RWPE2 (cell line): ENCODE measurements around the gene ADGRF3.
A peak's percentile ranks its signal among the peaks of the same experiment; 100 is the strongest.
"Not testable (repeated sequence)": the region's sequence is repeated elsewhere in the genome, so short reads cannot be mapped to it uniquely, and the experiment has no call there.

ENCODE experiments used
- ATAC-seq: fragments of 200-7000 bp; cut with Tn5 transposase; 3 replicates; pipeline ENCODE4 v1.9.1; 2021; ENCODE audit warnings: low read depth
- DNase-seq: peaks from one replicate; pipeline ENCODE4 v3.0.0-alpha.2; 2020; ENCODE audit warnings: low spot score
- H3K27ac ChIP-seq: fragments of 450-650 bp; 2 replicates; pipeline ENCODE4 v1.5.1; 2017; ENCODE audit warnings: mild to moderate bottlenecking; ENCODE audit not compliant: poor library complexity, severe bottlenecking
- H3K27me3 ChIP-seq: fragments of 250-450 bp; sonication (Bioruptor Pico); 2 replicates; pipeline ENCODE4 v1.5.1; 2021; ENCODE audit warnings: mild to moderate bottlenecking, moderate library complexity; ENCODE audit not compliant: insufficient read depth, poor library complexity, severe bottlenecking
- H3K36me3 ChIP-seq: fragments of 250-450 bp; sonication (Bioruptor Pico); 2 replicates; pipeline ENCODE4 v1.5.1; 2020; ENCODE audit warnings: low read depth, mild to moderate bottlenecking, moderate library complexity
- H3K4me1 ChIP-seq: fragments of 250-450 bp; sonication (Bioruptor Pico); 2 replicates; pipeline ENCODE4 v1.5.1; 2021; ENCODE audit warnings: mild to moderate bottlenecking, moderate library complexity; ENCODE audit not compliant: insufficient read depth, poor library complexity, severe bottlenecking
- H3K4me3 ChIP-seq: fragments of 250-450 bp; sonication (Bioruptor Pico); 2 replicates; pipeline ENCODE4 v1.5.1; 2021; ENCODE audit warnings: mild to moderate bottlenecking, moderate library complexity; ENCODE audit not compliant: severe bottlenecking
- H3K9me3 ChIP-seq: fragments of 250-450 bp; sonication (Bioruptor Pico); 2 replicates; pipeline ENCODE4 v1.5.1; 2021; ENCODE audit warnings: mild to moderate bottlenecking, moderate library complexity; ENCODE audit not compliant: severe bottlenecking
- TF ChIP-seq, protein P1 (sequence below): fragments of 450-650 bp; IDR thresholded peaks from one replicate; pipeline ENCODE4 v1.5.1; 2017; ENCODE audit warnings: mild to moderate bottlenecking, moderate library complexity; ENCODE audit not compliant: poor library complexity, severe bottlenecking

Gene ADGRF3

DNA sequence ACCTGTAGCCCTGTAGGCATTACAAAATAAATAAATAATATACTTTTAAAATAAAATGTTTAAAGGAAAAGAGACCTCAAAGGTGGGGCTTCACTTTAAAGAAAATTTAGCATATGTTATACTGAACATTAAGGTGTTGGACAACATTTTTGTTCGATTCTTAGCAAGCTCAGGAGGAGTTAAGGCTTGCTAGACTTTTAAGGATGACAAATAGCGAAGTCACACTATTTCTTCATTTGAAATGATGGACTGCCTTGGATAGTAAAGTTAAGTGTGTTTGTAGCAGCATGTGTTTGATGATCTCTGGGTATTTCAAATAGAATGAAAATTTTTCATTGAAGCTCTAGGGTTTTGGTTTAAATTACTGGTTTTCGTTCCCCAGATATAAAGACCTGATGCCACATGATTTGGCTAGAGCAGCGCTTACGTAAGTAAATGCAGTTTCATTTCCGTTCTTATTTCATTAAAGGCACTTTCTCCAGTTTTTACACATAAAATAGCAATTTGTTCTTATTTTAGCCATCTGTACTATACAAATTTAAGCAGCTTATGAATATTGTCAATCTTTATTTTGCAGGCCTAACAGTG, 76.9 kb downstream of the ADGRF3 start:
- H3K36me3 ChIP-seq = peaks cover 16% of the 10 kb centered on the region
- H3K27me3 ChIP-seq = no peaks in the 10 kb centered on the region
- H3K4me1 ChIP-seq = peaks cover 42% of the 10 kb centered on the region
- peak overlapping the region; percentile 75 for H3K27ac ChIP-seq
- ATAC-seq (peak; percentile 61), DNase-seq (no peak)
- no peak overlapping the region for H3K4me3 ChIP-seq
- TF ChIP-seq, protein P1, sequence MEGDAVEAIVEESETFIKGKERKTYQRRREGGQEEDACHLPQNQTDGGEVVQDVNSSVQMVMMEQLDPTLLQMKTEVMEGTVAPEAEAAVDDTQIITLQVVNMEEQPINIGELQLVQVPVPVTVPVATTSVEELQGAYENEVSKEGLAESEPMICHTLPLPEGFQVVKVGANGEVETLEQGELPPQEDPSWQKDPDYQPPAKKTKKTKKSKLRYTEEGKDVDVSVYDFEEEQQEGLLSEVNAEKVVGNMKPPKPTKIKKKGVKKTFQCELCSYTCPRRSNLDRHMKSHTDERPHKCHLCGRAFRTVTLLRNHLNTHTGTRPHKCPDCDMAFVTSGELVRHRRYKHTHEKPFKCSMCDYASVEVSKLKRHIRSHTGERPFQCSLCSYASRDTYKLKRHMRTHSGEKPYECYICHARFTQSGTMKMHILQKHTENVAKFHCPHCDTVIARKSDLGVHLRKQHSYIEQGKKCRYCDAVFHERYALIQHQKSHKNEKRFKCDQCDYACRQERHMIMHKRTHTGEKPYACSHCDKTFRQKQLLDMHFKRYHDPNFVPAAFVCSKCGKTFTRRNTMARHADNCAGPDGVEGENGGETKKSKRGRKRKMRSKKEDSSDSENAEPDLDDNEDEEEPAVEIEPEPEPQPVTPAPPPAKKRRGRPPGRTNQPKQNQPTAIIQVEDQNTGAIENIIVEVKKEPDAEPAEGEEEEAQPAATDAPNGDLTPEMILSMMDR = no peak
- no peaks in the 10 kb centered on the region for H3K9me3 ChIP-seq

DNA sequence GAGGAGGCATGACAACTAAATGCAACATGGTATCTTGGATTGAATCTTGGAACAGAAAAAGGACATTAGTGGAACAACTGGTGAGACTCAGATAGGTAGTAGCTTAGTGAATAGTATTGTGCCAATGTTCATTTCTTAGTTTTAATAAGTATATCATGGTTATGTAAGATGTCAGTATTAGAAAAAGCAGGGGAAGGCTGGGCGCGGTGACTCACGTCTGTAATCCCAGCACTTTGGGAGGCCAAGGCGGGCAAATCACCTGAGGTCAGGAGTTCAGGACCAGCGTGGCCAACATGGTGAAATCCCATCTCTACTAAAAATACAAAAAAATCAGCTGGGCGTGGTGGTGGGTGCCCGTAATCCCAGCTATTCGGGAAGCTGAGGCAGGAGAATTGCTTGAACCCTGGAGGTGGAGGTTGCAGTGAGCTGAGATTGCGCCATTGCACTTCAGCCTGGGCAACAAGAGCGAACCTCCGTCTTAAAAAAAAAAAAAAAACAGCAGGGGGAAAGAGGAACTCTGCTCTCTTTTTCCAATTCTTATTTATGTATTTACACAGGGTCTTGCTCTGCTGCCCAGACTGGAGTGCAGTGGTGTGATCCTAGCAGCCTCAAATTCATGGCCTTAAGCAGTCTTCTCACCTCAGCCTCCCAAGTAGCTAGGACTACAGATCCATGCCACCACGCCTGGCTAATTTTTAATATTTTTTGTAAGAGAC, 77.8 kb downstream of the ADGRF3 start:
- ATAC-seq, H3K9me3 ChIP-seq, DNase-seq, H3K27me3 ChIP-seq, H3K4me3 ChIP-seq: not testable (repeated sequence)
- Histone ChIP-seq H3K4me1 (peaks cover 37% of the 10 kb centered on the region), H3K36me3 (peaks cover 18% of the 10 kb centered on the region), H3K27ac (peak overlapping the region; percentile 75)

DNA sequence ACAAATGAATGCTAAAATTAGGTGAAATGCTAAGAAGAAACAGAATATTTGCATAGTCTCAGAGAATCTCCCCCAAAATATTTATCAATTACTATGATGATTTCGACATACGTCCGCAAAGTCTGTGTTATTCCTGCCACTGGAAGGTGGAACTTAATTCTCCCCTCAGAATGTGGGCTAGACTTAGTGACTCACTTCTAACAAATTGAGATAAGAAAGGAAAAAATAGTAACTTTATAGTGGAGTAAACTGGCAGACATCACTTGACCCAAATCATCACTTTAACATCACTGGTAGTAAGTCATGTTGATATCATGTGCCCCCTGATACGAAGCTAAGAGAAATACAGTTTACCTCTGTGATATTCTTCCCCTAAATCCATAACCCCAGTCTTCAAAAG, 78.4 kb downstream of the ADGRF3 start:
- no peak for ATAC-seq
- TF ChIP-seq, protein P1 = no peak
- Histone ChIP-seq H3K4me1 (peaks cover 30% of the 10 kb centered on the region), H3K4me3 (no peak overlapping the region), H3K27me3 (no peaks in the 10 kb centered on the region), H3K36me3 (peaks cover 17% of the 10 kb centered on the region), H3K9me3 (no peaks in the 10 kb centered on the region), H3K27ac (peak overlapping the region; percentile 75)
- no peak for DNase-seq

DNA sequence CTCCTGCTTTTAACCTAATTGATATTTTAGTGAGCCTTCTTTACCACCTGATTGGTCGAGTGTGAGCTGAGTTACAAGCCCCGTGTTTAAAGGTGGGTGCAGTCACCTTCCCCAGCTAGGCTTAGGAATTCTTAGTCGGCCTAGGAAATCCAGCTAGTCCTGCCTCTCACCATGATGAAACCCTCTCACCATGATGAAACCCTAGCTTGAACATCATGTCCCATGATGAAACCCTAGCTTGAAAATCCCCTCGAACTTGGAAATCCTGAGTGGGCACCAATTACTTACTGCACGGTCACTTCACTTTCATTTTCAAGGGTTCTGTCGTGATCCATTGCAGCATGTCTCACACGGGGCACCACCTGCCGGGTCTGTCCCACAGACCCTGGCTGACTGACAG, 87.8 kb downstream of the ADGRF3 start:
- H3K27ac ChIP-seq, H3K4me1 ChIP-seq, H3K4me3 ChIP-seq, H3K27me3 ChIP-seq, H3K9me3 ChIP-seq, DNase-seq, ATAC-seq: not testable (repeated sequence)
- peaks cover 55% of the 10 kb centered on the region for H3K36me3 ChIP-seq
